Keratinocyte (primary cell): Measurements from ENCODE around the gene GATA2.

Experiments used
- CTCF ChIP-seq, 3 experiments: IDR thresholded peaks in 1 of 3; conservative IDR thresholded peaks in 1 of 3; optimal IDR thresholded peaks in 1 of 3; 2 replicates in 2 of 3; 3 replicates in 1 of 3; pipeline versions ENCODE3 to v1.5.1; 2011; ENCODE audit warnings: low read length in 3 of 3, mild to moderate bottlenecking in 3 of 3, moderate library complexity in 2 of 3, control low read depth in 1 of 3, inconsistent platforms in 1 of 3; ENCODE audit not compliant: insufficient read depth in 2 of 3; ENCODE audit errors: extremely low read depth in 1 of 3
- EZH2 ChIP-seq: IDR thresholded peaks from one replicate; pipeline ENCODE4 v1.6.1; 2012; ENCODE audit warnings: inconsistent platforms, mild to moderate bottlenecking, low read length, moderate library complexity

- TF ChIP-seq CTCF (optimal IDR thresholded peaks at IDR 0.05 in 1 of 3, IDR thresholded peaks at IDR 0.05 in 1 of 3, conservative IDR thresholded peaks at IDR 0.05 in 1 of 3; ENCODE audit: extremely low read depth in 1 of 3, insufficient read depth in 2 of 3, low read length in 3 of 3) (peak in 1 of 3 experiments; percentile 4), EZH2 (peak; percentile 90)
Observed at GRCh38 chr3:128489927-128490649, 2.9 kb downstream of the GATA2 start.
